GM12892 (cell line): Measurements from ENCODE around the gene WDR20.

Experiments used
- POLR2A ChIP-seq: IDR thresholded peaks from 2 replicates; pipeline ENCODE4 v1.6.1; 2011; ENCODE audit warnings: low read depth, low read length, control low read depth
- POLR2AphosphoS5 ChIP-seq: IDR thresholded peaks from 2 replicates; pipeline ENCODE4 v1.6.1; 2011; ENCODE audit warnings: low read depth, low read length, control low read depth
- TAF1 ChIP-seq: IDR thresholded peaks from 2 replicates; pipeline ENCODE4 v1.6.1; 2011; ENCODE audit warnings: low read depth, mild to moderate bottlenecking, control low read depth, low read length, borderline replicate concordance

- TF ChIP-seq TAF1, result no peak
- TF ChIP-seq POLR2A, result no peak
- TF ChIP-seq POLR2AphosphoS5, result no peak
These were observed 15.3 kb downstream of the WDR20 start for GRCh38 chr14:102154821-102155549.
